ENCODE measurements around the gene DGKI.

Gene DGKI

DNA sequence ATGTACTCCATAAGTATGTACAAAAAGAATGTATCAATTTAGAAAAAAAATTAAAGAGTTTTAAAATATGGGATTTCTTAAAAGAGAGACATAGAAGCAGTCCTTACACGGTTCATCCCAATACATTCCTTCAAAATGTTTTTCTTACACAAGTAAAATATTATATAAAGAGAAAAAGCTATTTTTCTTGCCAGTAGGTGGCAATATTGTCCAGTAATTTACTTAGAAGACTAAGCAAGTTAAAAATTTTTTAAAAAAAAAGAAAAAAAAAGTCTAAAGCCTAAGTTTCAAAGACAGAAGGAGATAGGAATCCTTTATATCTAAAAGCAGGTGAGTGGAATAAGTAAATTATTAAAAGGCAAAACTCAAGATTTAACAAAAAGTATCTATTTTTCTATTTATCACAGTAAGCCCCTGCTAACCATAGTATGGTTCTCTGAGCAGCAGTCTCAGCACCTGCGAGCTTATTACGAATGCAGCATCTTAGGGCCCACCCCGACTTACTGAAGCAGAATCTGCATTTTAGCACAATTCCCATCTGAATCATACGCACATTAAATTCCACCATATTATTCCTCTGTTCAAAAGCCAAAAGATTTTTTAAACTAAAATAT, 240.6 kb downstream of the DGKI start:
- no peak for FAIRE-seq
- no peak for DNase-seq (ENCODE audit: low spot score)

DNA sequence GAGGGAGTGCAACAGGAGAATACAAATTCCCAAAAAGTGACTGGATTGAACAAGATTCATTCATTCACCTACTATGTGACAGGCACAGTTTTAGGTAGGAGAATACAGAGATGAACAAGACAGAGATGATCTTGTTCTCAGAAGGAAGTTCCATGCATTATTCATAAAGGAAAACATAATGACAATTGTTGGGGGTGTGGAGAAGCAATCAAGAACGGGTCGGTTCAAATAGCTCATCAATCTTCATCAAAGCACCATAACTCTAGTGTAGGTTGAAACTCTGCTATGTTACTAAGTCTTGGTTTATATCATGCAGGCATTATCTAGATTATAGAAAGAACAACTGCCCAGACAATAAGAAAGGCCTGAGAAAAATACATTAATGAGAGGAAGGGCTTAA, 243.7 kb downstream of the DGKI start:
- FAIRE-seq = no peak
- no peak for DNase-seq (ENCODE audit: low spot score)

DNA sequence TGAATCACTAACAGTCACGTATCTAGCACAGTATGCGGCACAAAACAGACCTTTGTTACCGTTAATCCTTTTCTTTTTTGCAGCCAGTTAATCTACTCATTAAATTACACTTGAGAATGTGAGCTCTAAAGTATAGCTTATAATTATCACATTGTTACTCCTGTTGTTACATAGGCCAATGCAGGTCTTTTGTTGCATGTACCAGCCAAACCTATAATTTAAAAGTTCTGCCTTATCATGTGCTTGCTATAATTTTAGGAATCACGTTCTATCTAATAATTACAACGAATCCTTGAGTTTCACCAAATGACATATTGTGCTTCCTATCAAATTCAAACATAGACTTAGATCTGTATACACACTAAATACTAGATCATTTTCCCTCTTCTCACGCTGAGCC, 245.1 kb downstream of the DGKI start:
- DNase-seq (ENCODE audit: low spot score) = no peak
- FAIRE-seq = no peak

DNA sequence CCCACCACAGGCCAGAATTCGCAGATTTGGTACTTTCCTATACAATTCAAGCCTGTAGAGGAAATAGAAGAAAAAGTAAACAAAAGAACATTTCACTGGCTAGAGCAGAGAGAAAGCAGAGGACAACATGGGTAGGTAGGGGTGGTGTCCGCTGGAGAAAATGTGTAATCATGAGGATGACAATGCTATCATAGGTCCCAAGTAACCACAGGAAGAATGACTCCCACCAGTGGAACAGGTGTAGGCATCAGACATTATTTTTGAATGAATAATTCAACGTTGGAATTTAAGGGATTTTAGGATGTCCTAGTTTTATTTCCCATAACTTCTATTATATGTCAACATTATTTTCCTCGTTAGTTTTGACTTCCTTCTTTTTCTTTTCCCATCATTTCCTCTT, 248.9 kb downstream of the DGKI start:
- FAIRE-seq (no peak), DNase-seq (ENCODE audit: low spot score) (no peak)

DNA sequence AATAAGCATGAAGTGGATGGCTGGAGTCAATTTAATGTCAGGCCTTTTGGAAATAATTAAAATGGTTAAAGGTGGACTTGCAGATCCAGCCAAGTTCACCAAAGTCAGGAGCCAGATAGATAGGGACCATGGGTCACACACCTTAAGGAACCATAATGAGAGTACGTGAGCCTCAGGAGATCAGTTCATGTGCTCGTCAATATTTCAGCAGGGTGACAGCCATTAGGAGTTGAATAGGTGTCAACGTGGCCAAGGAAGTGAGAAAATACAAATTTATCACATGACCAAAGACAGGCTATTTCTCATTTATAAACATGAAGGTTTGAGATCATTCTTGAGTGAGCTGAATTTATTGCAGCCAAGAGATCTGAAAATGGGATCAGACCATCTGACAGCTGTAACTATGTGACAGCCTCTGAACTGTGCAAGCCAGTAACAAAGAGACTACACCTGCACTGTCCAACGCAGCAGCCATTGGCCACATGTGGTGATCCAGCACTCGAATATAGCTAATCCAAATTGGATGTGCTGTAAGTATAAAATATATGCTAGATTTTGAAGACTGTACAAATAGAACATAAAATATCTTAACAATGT, 253.6 kb downstream of the DGKI start:
- DNase-seq (ENCODE audit: low spot score) (no peak), FAIRE-seq (no peak)

DNA sequence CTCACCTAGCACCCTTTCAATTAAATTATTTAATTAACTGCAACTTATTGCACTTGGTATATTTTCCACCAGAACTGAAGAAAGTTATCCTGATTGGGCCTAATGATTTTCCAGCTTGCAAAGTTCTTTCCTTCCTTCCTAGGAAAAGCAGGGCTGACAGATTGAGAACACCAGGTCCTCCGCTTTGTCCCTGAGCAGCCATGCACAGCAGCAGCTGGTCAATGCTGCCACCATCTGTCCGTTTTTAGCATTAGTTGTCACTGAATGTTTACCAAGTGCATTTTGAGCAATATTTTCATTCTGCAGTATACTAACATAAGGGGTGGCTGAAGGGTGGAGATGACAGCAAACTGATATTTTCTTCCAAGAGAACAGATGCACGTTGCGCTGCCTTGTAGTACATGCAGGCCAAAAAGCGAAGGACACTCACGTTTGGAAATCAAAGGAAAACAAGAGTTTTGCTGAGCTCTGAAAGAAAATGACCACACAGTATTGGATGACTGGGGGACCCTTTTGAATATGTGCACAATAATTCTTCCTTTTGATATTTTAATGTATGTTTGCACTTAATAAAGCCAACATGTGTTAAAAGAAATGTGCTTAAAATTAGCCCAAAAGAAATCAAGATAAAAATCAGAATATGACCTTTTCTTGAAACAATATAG, 254.4 kb downstream of the DGKI start:
- DNase-seq (ENCODE audit: low spot score) = peak; percentile 73
- no peak for FAIRE-seq

DNA sequence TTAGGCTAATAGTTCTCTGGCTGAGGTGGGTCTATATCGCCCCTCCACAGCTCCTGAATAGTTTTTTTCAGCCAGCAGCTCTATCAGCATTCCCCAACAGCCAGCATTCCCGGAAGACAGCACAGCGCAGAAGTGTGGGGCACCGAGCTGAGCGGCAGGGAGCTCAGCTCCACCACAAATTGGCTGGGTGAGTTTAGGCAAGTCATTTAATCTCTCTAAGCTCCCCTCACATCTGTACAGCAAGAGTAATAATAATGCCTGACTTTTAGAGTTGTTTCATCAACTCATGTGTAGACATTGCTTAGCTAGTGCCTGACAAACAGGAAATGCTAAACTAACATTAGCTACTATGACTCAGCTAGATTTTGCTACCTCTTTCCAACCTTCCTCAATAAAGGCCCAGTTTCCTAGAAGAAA, 255.3 kb downstream of the DGKI start:
- no peak for FAIRE-seq
- no peak for DNase-seq (ENCODE audit: low spot score)

DNA sequence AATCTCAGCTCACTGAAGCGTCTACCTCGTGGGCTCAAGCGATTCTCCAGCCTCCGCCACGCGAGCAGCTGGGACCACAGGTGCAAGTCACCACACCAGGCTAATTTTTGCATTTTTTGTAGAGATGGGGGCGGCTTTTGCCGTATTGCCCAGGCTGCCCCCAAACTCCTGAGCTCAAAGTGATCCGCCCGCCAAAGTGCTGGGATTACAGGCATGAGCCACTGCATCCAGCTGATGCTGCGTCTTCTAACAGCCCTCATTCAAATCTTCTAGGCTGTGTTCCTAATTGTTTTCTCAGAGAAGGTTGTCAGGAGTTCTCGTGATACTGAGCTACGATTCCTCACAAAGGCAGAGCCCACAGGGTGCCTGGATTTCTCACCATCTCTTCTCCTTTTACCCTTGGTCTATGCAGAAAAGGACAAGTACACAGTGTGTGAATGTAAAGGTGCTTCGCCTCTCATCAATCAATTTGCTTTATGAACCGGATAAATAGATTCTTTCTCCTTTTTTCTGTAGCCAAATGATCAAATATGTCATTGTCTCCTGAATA, 255.9 kb downstream of the DGKI start:
- FAIRE-seq = no peak
- no peak for DNase-seq (ENCODE audit: low spot score)

DNA sequence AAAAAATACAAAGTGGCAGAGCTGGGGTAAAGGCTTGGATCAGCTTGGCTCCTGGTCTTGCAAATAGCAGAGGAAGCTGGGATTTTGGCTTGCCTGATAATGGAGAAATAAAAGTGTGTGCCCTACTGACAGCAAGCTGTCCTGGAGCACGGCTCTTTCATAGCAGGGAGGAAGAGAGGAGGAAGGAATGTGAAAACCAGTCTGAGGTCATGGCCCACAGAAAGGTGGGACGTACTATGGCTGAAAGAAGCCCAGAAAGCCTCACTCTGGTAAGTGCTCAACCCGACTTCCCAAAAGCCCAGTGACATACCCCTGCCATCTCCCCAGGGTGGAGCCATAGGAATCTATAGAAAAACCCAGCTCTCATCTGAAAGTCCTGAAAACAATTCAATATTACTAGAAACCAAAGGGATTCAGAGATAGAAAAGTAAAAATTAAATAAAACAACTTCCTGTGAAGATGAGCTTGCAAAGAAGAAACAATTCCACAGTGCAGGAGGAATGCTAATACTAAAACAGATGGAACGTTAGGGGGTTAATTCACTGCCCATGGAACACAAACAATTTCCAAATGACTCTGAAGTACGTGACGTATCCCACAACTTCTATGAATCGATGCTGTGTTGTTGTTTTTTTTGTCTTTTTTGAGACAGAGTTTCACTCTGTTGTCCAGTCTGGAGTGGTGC, 256.6 kb downstream of the DGKI start:
- FAIRE-seq (no peak), DNase-seq (ENCODE audit: low spot score) (no peak)

DNA sequence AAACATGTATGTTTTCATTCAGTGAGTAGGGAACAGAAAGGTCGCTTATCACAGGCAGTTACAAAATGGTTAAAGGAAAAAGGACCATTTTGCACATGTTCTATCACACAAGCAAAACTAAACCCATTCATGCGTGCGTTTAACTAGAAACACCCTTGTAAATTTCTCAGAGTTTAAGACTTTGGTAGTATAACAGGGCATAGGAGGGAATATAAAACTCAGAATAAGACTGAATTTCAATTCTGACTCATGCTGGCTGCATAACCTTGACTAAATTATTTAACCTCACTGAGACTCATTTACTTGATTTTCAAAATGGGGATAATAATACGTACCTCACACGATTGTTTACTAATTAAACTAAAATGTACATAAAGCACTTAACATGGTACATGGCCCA, 259.4 kb downstream of the DGKI start:
- FAIRE-seq (no peak), DNase-seq (ENCODE audit: low spot score) (no peak)

DNA sequence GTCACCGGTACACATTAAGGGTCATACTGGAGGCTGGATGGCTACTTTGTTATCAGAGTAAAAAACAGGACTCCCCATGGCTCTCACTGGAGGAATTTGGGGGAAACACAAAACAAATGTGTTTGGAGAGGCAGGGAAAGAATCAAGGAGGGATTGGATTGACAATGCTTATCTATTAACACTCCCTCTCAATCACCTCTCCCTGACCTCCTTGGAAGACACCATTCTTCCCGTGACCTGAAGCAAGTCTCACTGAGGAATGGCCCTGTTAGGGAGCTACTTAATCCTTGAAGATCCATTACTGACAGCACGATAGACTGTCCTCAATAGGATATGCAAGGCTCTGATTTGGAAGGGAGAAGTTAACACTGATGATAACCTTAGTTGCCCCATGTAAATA, 261.2 kb downstream of the DGKI start:
- DNase-seq (ENCODE audit: low spot score) = no peak
- FAIRE-seq = no peak

DNA sequence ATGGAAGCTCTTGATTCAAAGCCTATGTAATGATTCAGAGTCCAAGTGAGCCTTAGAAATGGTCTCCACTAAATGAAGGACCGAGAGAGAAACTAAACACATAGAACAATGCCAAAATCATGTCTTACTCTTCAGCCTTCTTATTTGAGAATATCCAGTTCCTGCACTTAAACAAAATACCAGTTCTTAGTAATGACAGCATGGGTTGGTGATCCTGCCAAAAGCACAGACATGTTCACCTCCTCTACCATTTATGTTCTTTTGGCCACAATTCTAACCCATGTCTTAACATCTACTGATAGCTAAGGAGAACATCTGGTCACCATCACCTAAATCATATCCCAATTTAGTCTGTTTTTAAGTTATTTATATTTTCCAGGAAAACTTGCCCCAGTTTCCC, 263.6 kb downstream of the DGKI start:
- DNase-seq (ENCODE audit: low spot score) (no peak), FAIRE-seq (no peak)

DNA sequence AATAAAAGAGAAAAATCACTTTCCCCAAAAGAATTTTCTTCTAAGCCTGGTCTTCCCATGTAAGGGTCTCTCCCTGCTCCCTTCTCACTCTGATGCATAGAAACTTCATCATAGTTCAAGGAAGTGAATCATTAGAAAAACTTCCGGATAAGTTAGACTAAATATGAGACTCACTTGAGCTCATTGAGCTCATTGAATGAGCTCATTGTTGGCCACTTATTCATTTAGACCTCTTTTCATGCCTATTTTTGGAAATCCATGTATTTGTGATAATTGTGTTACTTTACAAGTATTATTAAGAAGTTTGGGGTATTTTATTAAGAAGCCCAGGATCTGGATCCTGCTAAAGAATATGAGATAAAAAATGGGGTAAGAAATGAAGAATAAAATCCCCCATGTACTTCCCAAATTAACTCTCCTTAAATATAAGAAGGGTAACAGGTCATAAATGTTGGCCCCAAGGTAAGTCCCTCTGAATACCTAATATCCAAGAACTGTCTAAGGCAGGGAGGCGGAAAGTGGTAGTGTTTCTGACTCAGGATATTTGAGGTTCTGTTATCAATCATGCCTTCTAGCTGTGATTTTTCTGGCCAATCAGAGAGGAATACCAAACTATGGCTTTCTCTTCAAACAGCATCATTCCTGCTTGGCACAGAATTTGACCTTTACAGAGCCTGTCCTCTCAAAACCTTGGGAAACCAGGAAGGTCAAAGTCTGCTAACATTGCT, 266.7 kb downstream of the DGKI start:
- FAIRE-seq (no peak), DNase-seq (ENCODE audit: low spot score) (peak; percentile 37)

DNA sequence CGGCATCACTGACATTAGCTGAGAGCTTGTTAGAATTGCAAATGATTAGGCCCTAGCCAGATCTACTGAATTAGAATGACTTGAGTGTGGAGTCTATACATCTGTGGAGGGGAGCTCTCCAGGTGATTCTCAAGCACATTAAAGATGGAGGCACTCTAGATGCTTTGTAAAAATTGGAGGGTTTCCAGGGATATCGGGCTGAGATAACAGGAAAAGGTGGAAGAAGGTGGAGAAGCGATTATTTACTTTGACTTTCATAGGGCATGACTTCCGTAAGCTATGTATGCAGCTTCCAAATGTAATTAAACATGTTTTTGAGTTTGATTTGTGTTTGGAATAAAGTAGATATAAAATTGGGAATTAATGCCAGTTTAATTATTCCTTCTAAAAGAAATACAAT, 268.2 kb downstream of the DGKI start:
- no peak for FAIRE-seq

DNA sequence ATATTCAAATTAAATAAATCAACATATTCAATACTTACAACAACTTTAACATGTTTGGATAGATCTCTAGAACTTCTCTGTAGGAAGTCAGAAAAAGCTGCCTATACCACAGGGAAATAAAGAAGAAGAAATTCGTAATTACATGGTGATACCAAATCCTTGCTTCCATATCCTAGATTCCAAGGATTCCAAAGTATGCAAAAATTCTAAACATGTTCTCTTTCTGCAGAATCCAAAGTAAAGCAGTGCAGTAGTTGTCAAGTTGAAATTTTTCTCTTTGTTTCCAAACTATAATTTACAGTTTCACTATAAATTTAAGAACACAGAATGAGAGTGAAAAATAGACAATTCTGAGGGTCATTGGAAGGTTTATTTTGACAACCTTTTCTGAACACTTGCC, 269.6 kb downstream of the DGKI start:
- DNase-seq (ENCODE audit: low spot score) (no peak), FAIRE-seq (no peak)

More for the DNA sequence above, 268.2 kb downstream of the DGKI start:
- DNase-seq (ENCODE audit: low spot score) = no peak

DNA sequence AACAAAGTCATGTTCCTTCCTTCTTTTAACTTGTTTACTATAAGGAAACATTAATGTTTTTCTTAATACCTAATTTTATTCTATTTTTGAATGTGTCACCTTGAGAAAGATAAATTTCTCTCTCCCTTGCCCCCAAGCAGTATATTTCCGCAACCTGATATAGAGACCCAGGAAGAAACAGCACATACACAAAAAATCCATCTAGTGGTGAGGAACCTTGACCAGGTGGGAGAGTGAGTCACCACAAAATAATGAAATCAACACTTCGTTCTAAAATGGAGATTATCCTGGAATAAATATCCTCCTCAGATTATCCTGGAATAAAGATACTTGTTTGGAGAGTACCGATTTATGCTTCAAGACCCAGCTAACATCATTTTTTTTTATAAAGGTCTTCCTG, 270.3 kb downstream of the DGKI start:
- DNase-seq (ENCODE audit: low spot score) = no peak
- FAIRE-seq = no peak

DNA sequence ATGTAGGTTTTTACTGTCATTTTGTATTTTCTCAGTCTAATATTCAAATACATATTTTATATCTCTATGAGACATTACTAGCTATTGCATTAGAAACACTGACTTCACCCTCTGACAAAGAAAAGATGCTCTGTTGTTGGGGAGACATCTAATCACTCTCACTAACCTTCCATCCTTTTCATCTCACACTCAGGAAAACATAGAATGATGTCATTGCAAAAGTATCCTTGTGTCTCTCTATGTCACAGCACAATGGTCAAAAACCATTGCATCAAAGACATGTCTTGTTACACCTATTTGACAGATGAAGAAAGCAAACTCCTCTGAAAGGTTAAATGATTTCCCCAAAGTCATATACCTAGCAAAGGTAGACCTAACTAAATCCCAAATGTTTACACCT, 272.0 kb downstream of the DGKI start:
- no peak for FAIRE-seq

DNA sequence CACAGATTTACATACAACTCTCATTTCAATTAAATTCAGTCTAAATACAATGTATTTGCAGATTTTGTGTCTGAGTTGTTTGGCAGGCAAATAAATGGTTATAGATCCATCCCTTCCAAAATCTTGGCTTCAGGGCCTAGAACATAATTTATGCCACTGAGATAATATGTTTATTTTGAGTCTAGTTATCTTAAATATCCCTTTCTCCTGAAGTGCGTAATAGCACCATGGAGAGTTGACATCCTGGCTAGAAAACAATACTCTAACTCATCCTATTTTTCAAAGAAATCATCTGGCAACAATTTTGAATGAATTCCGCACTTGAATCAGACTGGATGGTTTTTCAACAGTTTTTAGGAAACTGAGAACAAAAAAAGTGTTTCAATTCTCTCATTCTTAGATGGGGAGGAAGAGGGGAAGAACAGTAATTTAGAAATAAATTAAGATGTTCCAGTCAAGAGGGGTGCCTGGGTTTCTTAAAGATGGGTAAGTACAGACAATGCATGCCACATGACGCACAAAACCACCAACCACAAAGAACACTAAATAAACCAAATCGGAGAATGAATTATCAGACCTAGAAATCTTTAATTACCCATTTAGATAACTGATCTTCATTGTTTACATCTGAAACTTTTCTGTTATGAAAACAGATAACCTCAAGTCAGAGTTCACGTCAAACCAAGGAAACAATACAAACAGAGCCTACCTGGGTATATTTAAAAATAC, 274.6 kb downstream of the DGKI start:
- no peak for DNase-seq (ENCODE audit: low spot score)
- FAIRE-seq = no peak

More for the DNA sequence above, 272.0 kb downstream of the DGKI start:
- no peak for DNase-seq (ENCODE audit: low spot score)

DNA sequence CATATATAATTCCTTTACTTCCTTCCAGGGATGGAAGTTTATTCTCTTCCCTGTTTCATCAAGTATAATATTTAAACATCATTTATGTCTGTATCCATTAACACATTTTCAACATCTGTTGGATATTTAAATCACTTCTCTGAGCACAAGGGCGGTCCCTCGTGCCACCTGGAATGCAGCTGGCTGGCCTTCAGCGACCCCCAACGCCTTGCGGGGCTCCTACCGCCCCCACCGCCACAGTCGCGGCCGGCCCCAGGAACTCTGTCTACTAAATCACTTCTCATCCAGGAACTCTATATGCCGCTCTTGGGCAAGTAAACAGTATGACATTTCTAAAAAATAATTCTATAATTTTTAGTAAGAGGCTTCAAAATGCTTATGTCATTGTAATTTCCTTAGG, 282.1 kb downstream of the DGKI start:
- DNase-seq (ENCODE audit: low spot score) = no peak
- FAIRE-seq = no peak

DNA sequence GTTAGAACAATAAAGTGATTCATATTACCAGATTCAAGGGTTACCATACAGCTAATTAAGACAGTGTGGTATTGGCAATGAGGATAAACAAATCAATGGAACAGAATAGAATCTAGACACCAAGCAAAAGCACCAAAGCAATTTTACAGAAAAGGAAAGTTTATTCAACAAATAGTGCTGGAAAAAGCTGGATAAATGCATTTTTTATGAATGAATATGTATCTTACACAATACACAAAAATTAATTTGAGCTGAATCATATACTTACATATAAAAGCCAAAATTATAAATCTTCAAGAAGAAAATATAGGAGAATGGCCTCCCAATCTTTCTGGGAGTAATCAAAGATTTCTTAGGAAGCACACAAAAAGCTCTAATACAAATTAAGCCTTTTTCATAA, 282.8 kb downstream of the DGKI start:
- DNase-seq (ENCODE audit: low spot score) (no peak), FAIRE-seq (no peak)

DNA sequence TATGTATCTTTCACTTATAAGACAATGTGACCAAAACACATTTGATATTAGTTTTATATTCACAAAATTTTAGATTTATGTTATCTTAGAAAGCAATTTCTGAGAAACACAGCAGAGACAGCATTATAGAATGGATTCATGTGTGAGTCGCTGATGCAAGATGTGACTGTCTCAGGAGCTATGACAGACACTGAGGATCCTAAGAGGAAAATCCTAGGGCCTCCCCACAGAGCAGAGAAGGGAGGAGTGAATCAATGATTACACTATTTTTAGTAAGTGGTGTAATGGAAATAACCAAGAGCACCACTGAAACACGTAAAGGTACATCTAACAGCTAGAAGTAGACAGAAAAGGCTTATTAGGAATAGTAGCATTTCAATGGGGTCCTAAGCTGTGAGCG, 299.3 kb downstream of the DGKI start:
- no peak for DNase-seq (ENCODE audit: low spot score)
- FAIRE-seq = no peak

All from urothelium cell line (cell line).